K562 (cell line): Measurements from ENCODE around the gene KRT85. TPM values are rescaled to one million over a fixed set of nuclear protein-coding genes. Genes with fewer than 3 reads are reported as not detected.

ENCODE experiments used
- CEBPB ChIP-seq: fragments of 450-650 bp; IDR thresholded peaks from 2 replicates; pipeline ENCODE4 v1.6.1; 2016; ENCODE audit warnings: missing genetic modification characterization, missing compliant biosample characterization
- polyA plus RNA-seq, 8 experiments: library from polyadenylated mRNA; depleted of rRNA in 4 of 8; stranded (reverse) in 5 of 8; unstranded in 3 of 8; fragments of >200 nt; fragmentation: Nextera tagmentation in 2 of 8; fragmentation: Illumina TruSeq in 1 of 8; extraction: Ambion mirVana in 2 of 8; extraction: Trizol in 1 of 8; gene quantifications; 2 replicates each; pipeline versions ENCODE4 v1.2.1 to v1.2.3, GENCODE V29; 2011 to 2014; ENCODE audit warnings: inconsistent platforms in 1 of 8, missing spikeins in 1 of 8
- total RNA-seq, 7 experiments: library from RNA; depleted of rRNA in 6 of 7; stranded (reverse); fragments of >200 nt in 6 of 7; fragmentation: Illumina TruSeq in 2 of 7; extraction: Trizol in 2 of 7; gene quantifications; 2 replicates each; pipeline versions ENCODE4 v1.2.1 to v1.2.3, GENCODE V29; 2011 to 2021; ENCODE audit warnings: low replicate concordance in 1 of 7
- TF ChIP-seq, protein P1 (sequence below), 2 experiments: fragments of 450-650 bp; formaldehyde crosslinking in 1 of 2; IDR thresholded peaks; 2 replicates each; pipeline versions ENCODE4 v1.4.0 to v1.6.1; 2014 to 2020; ENCODE audit warnings: mild to moderate bottlenecking in 2 of 2, borderline replicate concordance in 1 of 2, low read depth in 1 of 2

Gene KRT85
- total and polyA plus RNA-seq, 9 of the 15 experiments (the other 6 are each of a cell fraction or from before 2014, with no cell fraction given), result not detected

DNA sequence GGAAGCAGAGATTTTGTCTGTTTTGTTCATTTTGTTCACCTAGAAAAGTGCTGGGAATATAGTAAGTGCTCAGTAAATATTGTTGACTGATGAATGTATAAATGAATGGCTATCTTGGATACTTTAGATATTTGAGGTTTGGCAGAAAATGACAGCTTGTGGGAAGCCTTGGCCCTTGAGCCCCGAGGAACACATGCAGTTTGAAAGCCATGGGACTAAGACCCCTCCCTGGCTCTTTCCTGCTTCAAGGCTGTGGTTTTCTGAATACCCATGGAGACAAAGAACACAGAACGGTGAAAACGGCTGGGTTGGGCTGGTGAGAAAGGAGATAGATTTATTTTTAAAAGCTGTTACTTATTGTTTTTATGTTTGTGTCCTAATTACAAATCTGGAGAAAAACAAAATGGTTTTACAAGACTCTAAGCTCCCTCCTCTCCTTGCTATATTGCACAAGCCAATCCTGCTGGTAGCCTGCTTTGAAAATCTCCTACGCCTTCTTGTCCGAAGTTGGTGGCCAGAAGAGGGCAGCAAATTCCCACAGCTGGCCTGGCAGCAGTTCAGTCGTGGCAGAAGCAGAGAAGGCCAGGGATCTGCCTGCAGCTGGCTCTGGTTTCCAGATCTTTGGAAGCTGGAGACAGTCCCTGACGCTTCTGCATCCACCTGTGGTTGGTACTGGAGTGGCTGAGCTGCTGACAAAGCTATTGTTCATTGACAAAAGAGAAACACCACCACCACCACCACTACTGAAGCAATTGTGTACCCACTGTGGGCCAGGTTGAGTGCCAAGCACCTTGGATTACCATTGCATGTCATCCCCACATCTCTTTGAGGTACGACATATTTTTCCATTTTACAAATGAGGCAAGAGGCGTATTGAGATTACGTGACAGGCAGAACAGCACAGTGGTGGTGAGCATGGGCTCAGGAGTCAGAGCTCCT is 5.2 kb upstream of the KRT85 start (continued):
- TF ChIP-seq, protein P1, sequence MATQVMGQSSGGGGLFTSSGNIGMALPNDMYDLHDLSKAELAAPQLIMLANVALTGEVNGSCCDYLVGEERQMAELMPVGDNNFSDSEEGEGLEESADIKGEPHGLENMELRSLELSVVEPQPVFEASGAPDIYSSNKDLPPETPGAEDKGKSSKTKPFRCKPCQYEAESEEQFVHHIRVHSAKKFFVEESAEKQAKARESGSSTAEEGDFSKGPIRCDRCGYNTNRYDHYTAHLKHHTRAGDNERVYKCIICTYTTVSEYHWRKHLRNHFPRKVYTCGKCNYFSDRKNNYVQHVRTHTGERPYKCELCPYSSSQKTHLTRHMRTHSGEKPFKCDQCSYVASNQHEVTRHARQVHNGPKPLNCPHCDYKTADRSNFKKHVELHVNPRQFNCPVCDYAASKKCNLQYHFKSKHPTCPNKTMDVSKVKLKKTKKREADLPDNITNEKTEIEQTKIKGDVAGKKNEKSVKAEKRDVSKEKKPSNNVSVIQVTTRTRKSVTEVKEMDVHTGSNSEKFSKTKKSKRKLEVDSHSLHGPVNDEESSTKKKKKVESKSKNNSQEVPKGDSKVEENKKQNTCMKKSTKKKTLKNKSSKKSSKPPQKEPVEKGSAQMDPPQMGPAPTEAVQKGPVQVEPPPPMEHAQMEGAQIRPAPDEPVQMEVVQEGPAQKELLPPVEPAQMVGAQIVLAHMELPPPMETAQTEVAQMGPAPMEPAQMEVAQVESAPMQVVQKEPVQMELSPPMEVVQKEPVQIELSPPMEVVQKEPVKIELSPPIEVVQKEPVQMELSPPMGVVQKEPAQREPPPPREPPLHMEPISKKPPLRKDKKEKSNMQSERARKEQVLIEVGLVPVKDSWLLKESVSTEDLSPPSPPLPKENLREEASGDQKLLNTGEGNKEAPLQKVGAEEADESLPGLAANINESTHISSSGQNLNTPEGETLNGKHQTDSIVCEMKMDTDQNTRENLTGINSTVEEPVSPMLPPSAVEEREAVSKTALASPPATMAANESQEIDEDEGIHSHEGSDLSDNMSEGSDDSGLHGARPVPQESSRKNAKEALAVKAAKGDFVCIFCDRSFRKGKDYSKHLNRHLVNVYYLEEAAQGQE (IDR thresholded peaks at IDR 0.05; ENCODE audit: borderline replicate concordance), result peak; percentile 45; the same call in 1 of the 2 replicates
- TF ChIP-seq, protein P1 (CRISPR knock-in tag; IDR thresholded peaks at IDR 0.05; ENCODE audit: low read depth), result no peak
- TF ChIP-seq CEBPB (tag), result peak; percentile 55; the same call in 1 of the 2 replicates
